H1 (cell line): ENCODE data around the gene FRMPD4. TPM values are rescaled to one million over a fixed set of nuclear protein-coding genes. Genes with fewer than 3 reads are reported as not detected.

Source experiments
- CTCF ChIA-PET: fragments of 300-600 bp; sonication (Branson Sonifier 250); formaldehyde crosslinking; loops from one replicate; lab custom pipeline; 2021; ENCODE audit not compliant: partially characterized antibody; lab: Charles Lee
- POLR2A ChIA-PET: fragments of 300-600 bp; sonication (Branson Sonifier 250); formaldehyde crosslinking; loops from one replicate; lab custom pipeline; 2021; ENCODE audit warnings: inconsistent platforms; ENCODE audit not compliant: partially characterized antibody; lab: Charles Lee
- DNase-seq, 2 experiments: peaks; one replicate each; pipeline versions ENCODE4 v3.0.0 to v3.0.0-alpha.2; 2010 to 2022; ENCODE audit warnings: low spot score in 2 of 2, low read depth in 1 of 2, mixed read lengths in 1 of 2
- FAIRE-seq: peaks from 2 replicates; lab custom pipeline; 2011; peaks lifted over from hg19 to GRCh38; lab: Jason Lieb, UNC
- H2AFZ ChIP-seq: 2 replicates; pipeline ENCODE4 v1.8.1; 2012; ENCODE audit warnings: low read length, inconsistent platforms
- H2AK5ac ChIP-seq: 2 replicates; pipeline ENCODE4 v1.6.1; 2013; ENCODE audit warnings: low read depth, low read length
- H2BK120ac ChIP-seq: replicated peaks from 2 replicates; pipeline ENCODE3; 2013; ENCODE audit warnings: low read depth, low read length, inconsistent platforms
- H2BK12ac ChIP-seq: 2 replicates; pipeline ENCODE4 v1.6.1; 2013; ENCODE audit warnings: low read depth, low read length
- H2BK15ac ChIP-seq: 2 replicates; pipeline ENCODE4 v1.6.1; 2013; ENCODE audit warnings: low read length
- H2BK20ac ChIP-seq: 2 replicates; pipeline ENCODE4 v1.6.1; 2013; ENCODE audit warnings: low read length
- H2BK5ac ChIP-seq: 2 replicates; pipeline ENCODE4 v1.6.1; 2013; ENCODE audit warnings: low read depth, low read length
- H3K14ac ChIP-seq: 2 replicates; pipeline ENCODE4 v1.6.1; 2013; ENCODE audit warnings: inconsistent platforms; ENCODE audit not compliant: insufficient read length
- H3K18ac ChIP-seq: 2 replicates; pipeline ENCODE4 v1.6.1; 2013; ENCODE audit warnings: low read length; ENCODE audit errors: extremely low read depth
- H3K23ac ChIP-seq: 2 replicates; pipeline ENCODE4 v1.6.1; 2013; ENCODE audit warnings: inconsistent platforms; ENCODE audit not compliant: insufficient read length
- H3K23me2 ChIP-seq: 2 replicates; pipeline ENCODE4 v1.6.1; 2013; ENCODE audit warnings: low read depth, low read length
- H3K27ac ChIP-seq: 2 replicates; pipeline ENCODE4 v1.6.1; 2011; ENCODE audit warnings: low read depth, low read length, inconsistent platforms
- H3K27me3 ChIP-seq, 4 experiments: replicated peaks in 1 of 4; 1 replicate in 1 of 4; 2 replicates in 3 of 4; pipeline versions ENCODE4 v1.6.1 to v1.8.1; 2011 to 2013; ENCODE audit warnings: low read length in 3 of 4, mild to moderate bottlenecking in 3 of 4, inconsistent platforms in 2 of 4, mixed read lengths in 2 of 4, moderate library complexity in 1 of 4; ENCODE audit not compliant: control insufficient read depth in 3 of 4, insufficient read depth in 3 of 4; ENCODE audit errors: extremely low read depth in 1 of 4
- H3K36me3 ChIP-seq, 4 experiments: 2 replicates each; pipeline versions ENCODE4 v1.6.1 to v1.8.1; 2011 to 2013; ENCODE audit warnings: mild to moderate bottlenecking in 4 of 4, low read length in 3 of 4, moderate library complexity in 2 of 4, control low read depth in 1 of 4, inconsistent platforms in 1 of 4; ENCODE audit not compliant: insufficient read depth in 4 of 4, control insufficient read depth in 2 of 4
- H3K4ac ChIP-seq: replicated peaks from 2 replicates; pipeline ENCODE3; 2013; ENCODE audit warnings: low read length, low read depth, mixed read lengths, inconsistent platforms; ENCODE audit not compliant: insufficient read length
- H3K4me1 ChIP-seq, 4 experiments: replicated peaks in 1 of 4; 1 replicate in 1 of 4; 2 replicates in 3 of 4; pipeline versions ENCODE4 v1.6.1 to v1.8.1; 2011 to 2013; ENCODE audit warnings: low read length in 3 of 4, inconsistent platforms in 2 of 4, mixed read lengths in 1 of 4; ENCODE audit not compliant: insufficient read depth in 4 of 4, control insufficient read depth in 3 of 4
- H3K4me2 ChIP-seq, 2 experiments: 2 replicates each; pipeline versions ENCODE4 v1.6.1 to v1.8.1; 2011 to 2013; ENCODE audit warnings: low read depth in 2 of 2, low read length in 2 of 2, control low read depth in 1 of 2, inconsistent platforms in 1 of 2, mild to moderate bottlenecking in 1 of 2; ENCODE audit not compliant: insufficient read depth in 1 of 2
- H3K4me3 ChIP-seq, 4 experiments: fragments of 200-600, 300-600 bp in 1 of 4; sonication (generic), shearing (Covaris generic), sonication (Bioruptor Twin) in 1 of 4; 2 replicates each; pipeline versions ENCODE4 v1.5.1 to v1.8.1; 2011 to 2016; ENCODE audit warnings: low read length in 4 of 4, low read depth in 3 of 4, control low read depth in 2 of 4, inconsistent platforms in 2 of 4, mild to moderate bottlenecking in 2 of 4, mixed read lengths in 1 of 4, moderate library complexity in 1 of 4; ENCODE audit not compliant: insufficient read depth in 2 of 4; ENCODE audit errors: extremely low read depth in 1 of 4
- H3K56ac ChIP-seq: replicated peaks from 2 replicates; pipeline ENCODE3; 2013; ENCODE audit warnings: low read depth, mild to moderate bottlenecking, mixed read lengths, low read length, inconsistent platforms; ENCODE audit not compliant: insufficient read length
- H3K79me1 ChIP-seq: 2 replicates; pipeline ENCODE4 v1.6.1; 2013; ENCODE audit warnings: low read depth, low read length, control low read depth
- H3K79me2 ChIP-seq, 2 experiments: 2 replicates each; pipeline versions ENCODE4 v1.6.1 to v1.8.1; 2012 to 2013; ENCODE audit warnings: low read length in 2 of 2, mild to moderate bottlenecking in 2 of 2, inconsistent platforms in 1 of 2; ENCODE audit not compliant: insufficient read depth in 2 of 2, control insufficient read depth in 1 of 2
- H3K9ac ChIP-seq, 4 experiments: replicated peaks in 1 of 4; 1 replicate in 1 of 4; 2 replicates in 3 of 4; pipeline versions ENCODE4 v1.6.1 to v1.8.1; 2011 to 2013; ENCODE audit warnings: low read depth in 3 of 4, low read length in 3 of 4, control low read depth in 2 of 4, mild to moderate bottlenecking in 2 of 4, moderate library complexity in 2 of 4, inconsistent platforms in 1 of 4; ENCODE audit errors: extremely low read depth in 1 of 4
- H3K9me3 ChIP-seq, 2 experiments: 2 replicates each; pipeline versions ENCODE4 v1.6.1 to v1.8.1; 2012 to 2013; ENCODE audit warnings: mild to moderate bottlenecking in 2 of 2, moderate library complexity in 2 of 2, control low read depth in 1 of 2, inconsistent platforms in 1 of 2, low read depth in 1 of 2, low read length in 1 of 2, mixed read lengths in 1 of 2; ENCODE audit not compliant: insufficient read depth in 2 of 2
- H4K20me1 ChIP-seq, 2 experiments: replicated peaks in 1 of 2; 2 replicates each; pipeline versions ENCODE3 to v1.8.1; 2011 to 2013; ENCODE audit warnings: inconsistent platforms in 2 of 2, low read length in 2 of 2, mild to moderate bottlenecking in 1 of 2; ENCODE audit not compliant: insufficient read depth in 2 of 2, control insufficient read depth in 1 of 2
- H4K5ac ChIP-seq: 2 replicates; pipeline ENCODE4 v1.6.1; 2013; ENCODE audit warnings: low read length, low read depth, mixed read lengths, inconsistent platforms; ENCODE audit not compliant: insufficient read length
- H4K8ac ChIP-seq: 2 replicates; pipeline ENCODE4 v1.8.0; 2013; ENCODE audit warnings: mild to moderate bottlenecking, moderate library complexity, low read length, inconsistent platforms; ENCODE audit not compliant: insufficient read depth; ENCODE audit errors: extremely low read depth
- H4K91ac ChIP-seq: replicated peaks from 2 replicates; pipeline ENCODE3; 2013; ENCODE audit warnings: low read length, mixed read lengths, inconsistent platforms; ENCODE audit not compliant: insufficient read length
- BCL11A ChIP-seq, 2 experiments: IDR thresholded peaks; one replicate each; pipeline ENCODE4 v1.6.1; 2011; ENCODE audit warnings: low read depth in 2 of 2, low read length in 2 of 2, mild to moderate bottlenecking in 2 of 2
- EZH2 ChIP-seq: fragments of 200-600 bp; sonication (generic); IDR thresholded peaks from 2 replicates; pipeline ENCODE4 v1.7.1; 2012; ENCODE audit warnings: low read depth, mild to moderate bottlenecking, moderate library complexity, low read length, inconsistent platforms; ENCODE audit not compliant: severe bottlenecking
- GABPA ChIP-seq: IDR thresholded peaks from 2 replicates; pipeline ENCODE4 v1.6.1; 2011; ENCODE audit warnings: mild to moderate bottlenecking, low read length, moderate library complexity, borderline replicate concordance; ENCODE audit not compliant: insufficient read depth
- GTF2F1 ChIP-seq: IDR thresholded peaks from 2 replicates; pipeline ENCODE4 v1.6.1; 2012; ENCODE audit warnings: low read depth, low read length, improper control_type of control experiment, borderline replicate concordance
- JUN ChIP-seq: IDR thresholded peaks from 2 replicates; pipeline ENCODE4 v1.6.1; 2011; ENCODE audit warnings: low read depth, mild to moderate bottlenecking, improper control_type of control experiment, low read length
- MAFK ChIP-seq: IDR thresholded peaks from 2 replicates; pipeline ENCODE4 v1.6.1; 2012; ENCODE audit warnings: low read depth, mild to moderate bottlenecking, improper control_type of control experiment, low read length
- RXRA ChIP-seq: IDR thresholded peaks from 2 replicates; pipeline ENCODE4 v1.6.1; 2011; ENCODE audit warnings: low read depth, mild to moderate bottlenecking, low read length, moderate library complexity; ENCODE audit not compliant: insufficient read depth
- SIX5 ChIP-seq: IDR thresholded peaks from 2 replicates; pipeline ENCODE4 v1.6.1; 2011; ENCODE audit warnings: mild to moderate bottlenecking, low read depth, low read length
- SP1 ChIP-seq: IDR thresholded peaks from 2 replicates; pipeline ENCODE4 v1.6.1; 2011; ENCODE audit warnings: low read depth, low read length
- TEAD4 ChIP-seq: IDR thresholded peaks from 2 replicates; pipeline ENCODE4 v1.6.1; 2012; ENCODE audit warnings: low read depth, low read length, inconsistent platforms, mixed read lengths
- WGBS, 2 experiments: shearing (Covaris generic) in 1 of 2; methylation state at CpG; one replicate each; pipeline versions ENCODE4 v1.1.6 to v1.1.7; 2013 to 2015; ENCODE audit warnings: low lambda C conversion rate in 2 of 2, mixed read lengths in 2 of 2, inconsistent platforms in 1 of 2, low coverage in 1 of 2, missing lambda C conversion rate in 1 of 2; ENCODE audit not compliant: insufficient replicate concordance in 2 of 2, insufficient coverage in 1 of 2, insufficient read length in 1 of 2; ENCODE audit errors: extremely low coverage in 1 of 2, missing lambda C conversion rate in 1 of 2; 5-methylcytosine and 5-hydroxymethylcytosine counted together
- polyA plus RNA-seq, 7 experiments: library from polyadenylated mRNA; depleted of rRNA in 3 of 7; stranded (reverse) in 5 of 7; unstranded in 2 of 7; fragments of >200 nt in 5 of 7; fragments of 200-250 nt in 2 of 7; gene quantifications; 1 replicate in 5 of 7; 2 replicates in 1 of 7; 4 replicates in 1 of 7; pipeline versions ENCODE4 v1.2.1 to v1.2.3, GENCODE V29; 2011 to 2013; ENCODE audit warnings: missing spikeins in 2 of 7, mixed read lengths in 2 of 7
- total RNA-seq: library from RNA; stranded (reverse); fragmentation: NEBNext Ultra II Directional; extraction: Animal tissue kit (Norgen Biotek cat#: 25700); gene quantifications from 2 replicates; pipeline ENCODE4 v1.2.1, GENCODE V29; 2021
- TF ChIP-seq, protein P1 (sequence below), 3 experiments: IDR thresholded peaks; 1 replicate in 2 of 3; 2 replicates in 1 of 3; pipeline versions ENCODE4 v1.5.1 to v1.6.1; 2011; ENCODE audit warnings: low read length in 3 of 3, mild to moderate bottlenecking in 3 of 3, inconsistent platforms in 2 of 3, low read depth in 1 of 3, moderate library complexity in 1 of 3; ENCODE audit not compliant: insufficient read depth in 1 of 3; ENCODE audit errors: control extremely low read depth in 1 of 3
- TF ChIP-seq, protein P2 (sequence below): IDR thresholded peaks from 2 replicates; pipeline ENCODE4 v1.6.1; 2012; ENCODE audit warnings: inconsistent platforms

Gene FRMPD4
- total and polyA plus RNA-seq, 2 of the 8 experiments (the other 6 are each of a cell fraction or from before 2014, with no cell fraction given): 0.02 to 0.37 TPM

DNA sequence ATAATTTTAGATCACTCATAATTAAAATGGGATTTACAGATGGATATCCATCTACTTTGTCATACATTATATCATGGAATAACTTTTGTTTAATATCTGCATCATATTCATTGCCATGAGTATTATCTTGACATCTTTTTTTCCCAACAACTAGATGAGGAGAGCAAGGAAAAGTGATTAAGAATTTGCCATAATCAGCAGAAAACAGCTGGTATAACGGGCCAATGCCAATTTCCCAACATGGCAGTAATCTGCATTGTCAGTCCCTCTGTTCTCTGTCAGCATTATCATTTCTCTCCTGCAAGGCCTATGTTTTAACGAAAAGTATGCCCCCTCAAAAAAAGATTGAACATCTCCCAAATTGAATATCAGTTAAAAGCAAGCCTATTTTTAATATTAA lies 314.0 kb downstream of the FRMPD4 start:
- Histone ChIP-seq H3K79me1 (no peaks in the 10 kb centered on the region), H3K9ac (no peak overlapping the region), H3K9me3 (no peaks in the 10 kb centered on the region), H3K14ac (no peak overlapping the region), H2AK5ac (no peak overlapping the region), H4K20me1 (no peaks in the 10 kb centered on the region), H3K36me3 (no peaks in the 10 kb centered on the region), H3K4me1 (no peaks in the 10 kb centered on the region), H3K27ac (no peak overlapping the region), H4K8ac (no peak overlapping the region), H3K27me3 (no peaks in the 10 kb centered on the region), H2BK12ac (no peak overlapping the region), H3K23me2 (no peaks in the 10 kb centered on the region; the same call in 1 of the 2 replicates), H2BK5ac (no peak overlapping the region), H4K91ac (no peak overlapping the region), H3K23ac (no peak overlapping the region), H3K4me3 (no peak overlapping the region), H3K4ac (no peak overlapping the region), H2BK20ac (no peak overlapping the region), H3K18ac (no peak overlapping the region), H2BK120ac (no peak overlapping the region), H4K5ac (no peak overlapping the region), H3K4me2 (no peak overlapping the region), H3K56ac (no peak overlapping the region), H2BK15ac (no peak overlapping the region), H3K79me2 (no peaks in the 10 kb centered on the region), H2AFZ (no peak overlapping the region)
- ChIA-PET CTCF (no interaction called here), POLR2A (no interaction called here)
- DNase-seq (no peak), FAIRE-seq (no peak)
- whole genome bisulfite sequencing, 2 experiments: 88% methylated on average over 2 of the region's 2 CpGs; no CpG with 5 or more reads in 1 of the 2 experiments
- TF ChIP-seq GABPA (no peak), TEAD4 (no peak), SIX5 (no peak), SP1 (no peak), EZH2 (no peak), BCL11A (IDR thresholded peaks at IDR 0.05; ENCODE audit: low read depth in 2 of 2, low read length in 2 of 2) (no peak), JUN (no peak), RXRA (no peak), MAFK (no peak), GTF2F1 (no peak)
- TF ChIP-seq, protein P1, sequence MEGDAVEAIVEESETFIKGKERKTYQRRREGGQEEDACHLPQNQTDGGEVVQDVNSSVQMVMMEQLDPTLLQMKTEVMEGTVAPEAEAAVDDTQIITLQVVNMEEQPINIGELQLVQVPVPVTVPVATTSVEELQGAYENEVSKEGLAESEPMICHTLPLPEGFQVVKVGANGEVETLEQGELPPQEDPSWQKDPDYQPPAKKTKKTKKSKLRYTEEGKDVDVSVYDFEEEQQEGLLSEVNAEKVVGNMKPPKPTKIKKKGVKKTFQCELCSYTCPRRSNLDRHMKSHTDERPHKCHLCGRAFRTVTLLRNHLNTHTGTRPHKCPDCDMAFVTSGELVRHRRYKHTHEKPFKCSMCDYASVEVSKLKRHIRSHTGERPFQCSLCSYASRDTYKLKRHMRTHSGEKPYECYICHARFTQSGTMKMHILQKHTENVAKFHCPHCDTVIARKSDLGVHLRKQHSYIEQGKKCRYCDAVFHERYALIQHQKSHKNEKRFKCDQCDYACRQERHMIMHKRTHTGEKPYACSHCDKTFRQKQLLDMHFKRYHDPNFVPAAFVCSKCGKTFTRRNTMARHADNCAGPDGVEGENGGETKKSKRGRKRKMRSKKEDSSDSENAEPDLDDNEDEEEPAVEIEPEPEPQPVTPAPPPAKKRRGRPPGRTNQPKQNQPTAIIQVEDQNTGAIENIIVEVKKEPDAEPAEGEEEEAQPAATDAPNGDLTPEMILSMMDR (IDR thresholded peaks at IDR 0.05; ENCODE audit: control extremely low read depth in 1 of 3, insufficient read depth in 1 of 3, low read depth in 1 of 3, low read length in 3 of 3): no peak
- TF ChIP-seq, protein P2, sequence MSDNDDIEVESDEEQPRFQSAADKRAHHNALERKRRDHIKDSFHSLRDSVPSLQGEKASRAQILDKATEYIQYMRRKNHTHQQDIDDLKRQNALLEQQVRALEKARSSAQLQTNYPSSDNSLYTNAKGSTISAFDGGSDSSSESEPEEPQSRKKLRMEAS: no peak
